H9 (cell line): Measurements from ENCODE around the gene LYZL2. TPM values are rescaled to one million over a fixed set of nuclear protein-coding genes. Genes with fewer than 3 reads are reported as not detected.
"Not testable (repeated sequence)": the region's sequence is repeated elsewhere in the genome, so short reads cannot be mapped to it uniquely, and the experiment has no call there.

Experiments used
- DNase-seq: peaks from one replicate; pipeline ENCODE4 v3.0.0-alpha.2; 2017
- H2AFZ ChIP-seq: one replicate; pipeline ENCODE4 v1.6.1; 2013; ENCODE audit warnings: mild to moderate bottlenecking, low read length, control low read depth, moderate library complexity
- H2AK5ac ChIP-seq: 2 replicates; pipeline ENCODE4 v1.6.1; 2013; ENCODE audit warnings: low read length, control low read depth, mixed read lengths; ENCODE audit not compliant: insufficient read length
- H2BK120ac ChIP-seq: one replicate; pipeline ENCODE4 v1.6.1; 2013; ENCODE audit warnings: low read depth, mild to moderate bottlenecking, low read length, control low read depth, inconsistent platforms; ENCODE audit not compliant: poor library complexity, severe bottlenecking
- H2BK12ac ChIP-seq: 2 replicates; pipeline ENCODE4 v1.6.1; 2013; ENCODE audit warnings: low read length, control low read depth, mixed read lengths, low read depth; ENCODE audit not compliant: insufficient read length
- H2BK15ac ChIP-seq: 2 replicates; pipeline ENCODE4 v1.6.1; 2013; ENCODE audit warnings: low read depth, low read length, control low read depth
- H2BK20ac ChIP-seq: one replicate; pipeline ENCODE4 v1.6.1; 2013; ENCODE audit warnings: low read depth, mild to moderate bottlenecking, low read length, control low read depth, inconsistent platforms; ENCODE audit not compliant: poor library complexity, severe bottlenecking
- H2BK5ac ChIP-seq: 2 replicates; pipeline ENCODE4 v1.6.1; 2013; ENCODE audit warnings: low read length, control low read depth, mixed read lengths; ENCODE audit not compliant: insufficient read length
- H3K14ac ChIP-seq: 2 replicates; pipeline ENCODE4 v1.6.1; 2013; ENCODE audit warnings: low read length, control low read depth; ENCODE audit not compliant: insufficient read depth
- H3K18ac ChIP-seq: 2 replicates; pipeline ENCODE4 v1.6.1; 2013; ENCODE audit warnings: low read depth, mild to moderate bottlenecking, mixed read lengths, low read length, control low read depth; ENCODE audit not compliant: insufficient read length
- H3K23ac ChIP-seq: 2 replicates; pipeline ENCODE4 v1.6.1; 2013; ENCODE audit warnings: low read length, control low read depth, mixed read lengths, low read depth; ENCODE audit not compliant: insufficient read length
- H3K23me2 ChIP-seq: 2 replicates; pipeline ENCODE4 v1.6.1; 2013; ENCODE audit warnings: low read depth, mild to moderate bottlenecking, mixed read lengths, low read length, control low read depth; ENCODE audit not compliant: insufficient read length, poor library complexity, severe bottlenecking
- H3K27ac ChIP-seq: 2 replicates; pipeline ENCODE4 v1.5.1; 2013; ENCODE audit warnings: low read length, control low read depth, mixed read lengths, low read depth; ENCODE audit not compliant: insufficient read length
- H3K27me3 ChIP-seq: 2 replicates; pipeline ENCODE4 v1.6.1; 2013; ENCODE audit warnings: low read length, control low read depth, inconsistent platforms; ENCODE audit not compliant: insufficient read depth
- H3K4ac ChIP-seq: 2 replicates; pipeline ENCODE4 v1.6.1; 2013; ENCODE audit warnings: low read depth, mild to moderate bottlenecking, control low read depth, inconsistent platforms, low read length, moderate library complexity
- H3K4me1 ChIP-seq: 2 replicates; pipeline ENCODE4 v1.6.1; 2013; ENCODE audit warnings: low read length, control low read depth, inconsistent platforms; ENCODE audit not compliant: insufficient read depth
- H3K4me2 ChIP-seq: 2 replicates; pipeline ENCODE4 v1.6.1; 2013; ENCODE audit warnings: low read length, control low read depth, mixed read lengths; ENCODE audit not compliant: insufficient read length, insufficient read depth
- H3K56ac ChIP-seq: 2 replicates; pipeline ENCODE4 v1.6.1; 2013; ENCODE audit warnings: low read depth, mild to moderate bottlenecking, mixed read lengths, low read length, control low read depth; ENCODE audit not compliant: insufficient read length
- H3K79me1 ChIP-seq: 2 replicates; pipeline ENCODE4 v1.6.1; 2013; ENCODE audit warnings: low read depth, mild to moderate bottlenecking, moderate library complexity, low read length, control low read depth, inconsistent platforms; ENCODE audit not compliant: insufficient read depth, poor library complexity, severe bottlenecking
- H3K79me2 ChIP-seq: 2 replicates; pipeline ENCODE4 v1.6.1; 2013; ENCODE audit warnings: low read length, control low read depth, inconsistent platforms; ENCODE audit not compliant: insufficient read depth
- H3K9ac ChIP-seq: 2 replicates; pipeline ENCODE4 v1.6.1; 2013; ENCODE audit warnings: low read length, control low read depth, mixed read lengths; ENCODE audit not compliant: insufficient read length; ENCODE audit errors: extremely low read depth
- H3K9me3 ChIP-seq: one replicate; pipeline ENCODE4 v1.6.1; 2013; ENCODE audit warnings: low read depth, low read length, inconsistent platforms; ENCODE audit not compliant: control insufficient read depth
- H3T11ph ChIP-seq: one replicate; pipeline ENCODE4 v1.6.1; 2013; ENCODE audit warnings: mild to moderate bottlenecking, low read length, control low read depth, inconsistent platforms
- H4K20me1 ChIP-seq: one replicate; pipeline ENCODE4 v1.6.1; 2013; ENCODE audit not compliant: control insufficient read depth, insufficient read length, insufficient read depth
- H4K5ac ChIP-seq: 2 replicates; pipeline ENCODE4 v1.6.1; 2013; ENCODE audit warnings: low read depth, mild to moderate bottlenecking, mixed read lengths, low read length, control low read depth; ENCODE audit not compliant: insufficient read length
- H4K8ac ChIP-seq: replicated peaks from 2 replicates; pipeline ENCODE4 v1.6.1; 2013; ENCODE audit warnings: low read length, control low read depth, mixed read lengths, low read depth; ENCODE audit not compliant: insufficient read length
- H4K91ac ChIP-seq: 2 replicates; pipeline ENCODE4 v1.6.1; 2013; ENCODE audit warnings: low read depth, mild to moderate bottlenecking, moderate library complexity, mixed read lengths, low read length, control low read depth; ENCODE audit not compliant: insufficient read length
- H3K27ac Mint-ChIP-seq, 3 experiments: 2 replicates in 2 of 3; 3 replicates in 1 of 3; pipeline ENCODE4 v1.8.0; 2020 to 2021; ENCODE audit warnings: mixed read lengths in 3 of 3, mild to moderate bottlenecking in 1 of 3, moderate library complexity in 1 of 3
- H3K27me3 Mint-ChIP-seq: 2 replicates; pipeline ENCODE4 v1.8.0; 2021; ENCODE audit warnings: low read depth, mild to moderate bottlenecking, moderate library complexity, mixed read lengths
- H3K36me3 Mint-ChIP-seq, 3 experiments: 2 replicates in 2 of 3; 3 replicates in 1 of 3; pipeline ENCODE4 v1.8.0; 2020 to 2021; ENCODE audit warnings: low read depth in 3 of 3, mixed read lengths in 3 of 3; ENCODE audit not compliant: insufficient read depth in 1 of 3
- H3K4me1 Mint-ChIP-seq, 2 experiments: 2 replicates each; pipeline ENCODE4 v1.8.0; 2020; ENCODE audit warnings: mixed read lengths in 2 of 2
- H3K4me3 Mint-ChIP-seq, 2 experiments: 2 replicates in 1 of 2; 3 replicates in 1 of 2; pipeline ENCODE4 v1.8.0; 2020 to 2021; ENCODE audit warnings: mild to moderate bottlenecking in 2 of 2, mixed read lengths in 2 of 2, moderate library complexity in 1 of 2
- H3K9me3 Mint-ChIP-seq, 2 experiments: 2 replicates in 1 of 2; 3 replicates in 1 of 2; pipeline ENCODE4 v1.8.0; 2020; ENCODE audit warnings: mild to moderate bottlenecking in 2 of 2, mixed read lengths in 2 of 2, moderate library complexity in 1 of 2
- WGBS: extraction: QIAGEN DNeasy Blood & Tissue Kit; methylation state at CpG from one replicate; pipeline ENCODE4 v1.1.7; 2013; ENCODE audit warnings: missing lambda C conversion rate, low lambda C conversion rate, mixed read lengths; ENCODE audit not compliant: insufficient read length; ENCODE audit errors: extremely low coverage; 5-methylcytosine and 5-hydroxymethylcytosine counted together
- total RNA-seq: library from RNA; stranded (reverse); gene quantifications from 2 replicates; pipeline ENCODE4 v1.2.1, GENCODE V29; 2021
- TF ChIP-seq, protein P1 (sequence below): fragments of 200-600 bp; sonication (generic); conservative IDR thresholded peaks from 3 replicates; pipeline ENCODE4 v1.8.0; 2021; ENCODE audit warnings: antibody characterized with exemption, mild to moderate bottlenecking

The LYZL2 gene
- total RNA-seq, 1 experiment from 2014 or later: not detected

DNA sequence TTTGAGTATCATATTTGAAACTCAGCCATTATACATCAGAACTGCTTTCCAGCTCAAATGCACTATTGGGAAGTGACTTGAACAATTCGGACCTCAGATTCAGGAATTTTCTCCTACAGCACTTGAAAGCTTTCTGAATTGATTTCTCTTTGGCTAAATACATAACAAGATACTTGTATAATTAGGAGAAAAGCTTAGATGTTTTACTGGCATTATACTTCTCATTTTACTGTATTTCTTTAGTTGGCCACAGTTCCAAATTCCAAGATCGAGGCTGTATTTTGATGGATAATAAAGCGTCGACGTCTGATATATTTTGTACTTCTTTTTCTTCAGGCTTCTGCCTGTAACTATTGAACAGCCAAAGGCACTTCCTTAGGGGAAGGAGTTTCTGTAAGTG is 26.7 kb upstream of the LYZL2 start:
- no peaks in the 10 kb centered on the region for H3K27me3 ChIP-seq
- no peak overlapping the region for H2BK5ac ChIP-seq
- H3K23me2 ChIP-seq: no peaks in the 10 kb centered on the region
- Mint-ChIP-seq H3K27ac (no peak overlapping the region), H3K9me3 (no peaks in the 10 kb centered on the region; a peak in 2 of 5 replicates), H3K4me1 (peaks cover 8 to 15% of the 10 kb centered on the region in 2 experiments), H3K4me3 (no peak overlapping the region), H3K27me3 (no peaks in the 10 kb centered on the region; the same call in 1 of the 2 replicates), H3K36me3 (no peaks in the 10 kb centered on the region)
- no peaks in the 10 kb centered on the region for H4K20me1 ChIP-seq
- H3K79me1 ChIP-seq: no peaks in the 10 kb centered on the region
- TF ChIP-seq, protein P1, sequence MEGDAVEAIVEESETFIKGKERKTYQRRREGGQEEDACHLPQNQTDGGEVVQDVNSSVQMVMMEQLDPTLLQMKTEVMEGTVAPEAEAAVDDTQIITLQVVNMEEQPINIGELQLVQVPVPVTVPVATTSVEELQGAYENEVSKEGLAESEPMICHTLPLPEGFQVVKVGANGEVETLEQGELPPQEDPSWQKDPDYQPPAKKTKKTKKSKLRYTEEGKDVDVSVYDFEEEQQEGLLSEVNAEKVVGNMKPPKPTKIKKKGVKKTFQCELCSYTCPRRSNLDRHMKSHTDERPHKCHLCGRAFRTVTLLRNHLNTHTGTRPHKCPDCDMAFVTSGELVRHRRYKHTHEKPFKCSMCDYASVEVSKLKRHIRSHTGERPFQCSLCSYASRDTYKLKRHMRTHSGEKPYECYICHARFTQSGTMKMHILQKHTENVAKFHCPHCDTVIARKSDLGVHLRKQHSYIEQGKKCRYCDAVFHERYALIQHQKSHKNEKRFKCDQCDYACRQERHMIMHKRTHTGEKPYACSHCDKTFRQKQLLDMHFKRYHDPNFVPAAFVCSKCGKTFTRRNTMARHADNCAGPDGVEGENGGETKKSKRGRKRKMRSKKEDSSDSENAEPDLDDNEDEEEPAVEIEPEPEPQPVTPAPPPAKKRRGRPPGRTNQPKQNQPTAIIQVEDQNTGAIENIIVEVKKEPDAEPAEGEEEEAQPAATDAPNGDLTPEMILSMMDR: no peak
- no peak overlapping the region for H2BK12ac ChIP-seq
- no peak overlapping the region for H4K8ac ChIP-seq
- H3K9ac ChIP-seq: no peak overlapping the region
- WGBS: no CpG with 5 or more reads among the region's 5 CpGs
- H2AFZ ChIP-seq: no peak overlapping the region
- no peak overlapping the region for H3K27ac ChIP-seq
- H3K14ac ChIP-seq: no peak overlapping the region
- no peak overlapping the region for H3K4ac ChIP-seq
- no peak overlapping the region for H3T11ph ChIP-seq
- no peaks in the 10 kb centered on the region for H3K9me3 ChIP-seq
- no peak for DNase-seq
- no peak overlapping the region for H4K5ac ChIP-seq
- H3K4me2 ChIP-seq: no peak overlapping the region
- H4K91ac ChIP-seq: no peak overlapping the region
- no peak overlapping the region for H2AK5ac ChIP-seq
- H2BK15ac ChIP-seq: no peak overlapping the region
- no peaks in the 10 kb centered on the region; the same call in 1 of the 2 replicates for H3K4me1 ChIP-seq
- H2BK120ac ChIP-seq: no peak overlapping the region
- H3K79me2 ChIP-seq: no peaks in the 10 kb centered on the region
- no peak overlapping the region for H3K23ac ChIP-seq
- no peak overlapping the region for H2BK20ac ChIP-seq
- no peak overlapping the region for H3K18ac ChIP-seq
- H3K56ac ChIP-seq: no peak overlapping the region

DNA sequence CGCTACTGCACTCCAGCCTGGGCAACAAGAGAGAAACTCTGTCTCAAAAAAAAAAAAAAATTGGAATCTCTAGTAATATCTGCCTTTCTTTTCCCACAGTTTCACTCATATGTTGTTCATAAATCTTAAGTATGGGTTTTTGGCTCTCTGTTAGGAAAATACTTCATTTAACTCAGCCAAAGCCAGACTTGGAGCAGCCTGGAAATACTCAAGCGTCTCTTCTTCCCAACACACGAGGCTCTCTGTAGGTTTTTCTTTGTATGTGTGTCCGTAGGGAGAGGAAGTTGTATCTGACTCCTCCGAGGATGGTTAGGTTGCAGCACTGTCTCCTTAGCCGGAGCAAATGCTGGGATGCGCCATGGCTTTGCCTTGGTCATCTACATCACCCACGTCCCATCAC is 25.4 kb upstream of the LYZL2 start:
- not testable (repeated sequence) for H3K27me3 Mint-ChIP-seq

More for the DNA sequence above, 25.4 kb upstream of the LYZL2 start:
- H2BK20ac ChIP-seq, H3K9me3 Mint-ChIP-seq, H3K4ac ChIP-seq, H2AK5ac ChIP-seq, H3K4me3 Mint-ChIP-seq, H2BK15ac ChIP-seq, H3K56ac ChIP-seq, H4K5ac ChIP-seq, H3K4me2 ChIP-seq, H3K4me1 ChIP-seq, H3K79me2 ChIP-seq, H3K27ac ChIP-seq, H3K23ac ChIP-seq, H4K8ac ChIP-seq, H3K79me1 ChIP-seq, H3K27ac Mint-ChIP-seq, H3K9me3 ChIP-seq, H3K36me3 Mint-ChIP-seq, H2BK120ac ChIP-seq, H4K91ac ChIP-seq, DNase-seq, H2BK5ac ChIP-seq, H3K23me2 ChIP-seq, H3K27me3 ChIP-seq, H3K9ac ChIP-seq, H3K14ac ChIP-seq, H3K18ac ChIP-seq, H2AFZ ChIP-seq, H4K20me1 ChIP-seq, H3T11ph ChIP-seq, H2BK12ac ChIP-seq: not testable (repeated sequence)
- WGBS: no CpG with 5 or more reads among the region's 8 CpGs
- peaks cover 8 to 15% of the 10 kb centered on the region in 2 experiments for H3K4me1 Mint-ChIP-seq
